CD4-positive, alpha-beta T cell (primary cell): ENCODE results near the gene DAPK1. TPM values are rescaled to one million over a fixed set of nuclear protein-coding genes. Genes with fewer than 3 reads are reported as not detected.

ENCODE experiments used
- ATAC-seq: fragments of 200-7000 bp; cut with Tn5 transposase; one replicate; pipeline ENCODE4 v1.10.0; 2022; ENCODE audit warnings: mild to moderate bottlenecking; ENCODE audit not compliant: poor library complexity
- CTCF ChIA-PET: fragments of 350-600 bp; sonication (Branson Sonifier 250); formaldehyde crosslinking; loops from one replicate; lab custom pipeline; 2021; ENCODE audit warnings: antibody characterized with exemption, inconsistent platforms; lab: Charles Lee
- POLR2A ChIA-PET: fragments of 350-600 bp; sonication (Branson Sonifier 250); formaldehyde crosslinking; loops from one replicate; lab custom pipeline; 2021; ENCODE audit warnings: antibody characterized with exemption, inconsistent platforms; lab: Charles Lee
- DNase-seq, 14 experiments: peaks; one replicate each; pipeline ENCODE4 v3.0.0-alpha.2; 2013 to 2020; ENCODE audit warnings: mixed read lengths in 2 of 14
- H3K27ac ChIP-seq, 2 donors: one replicate each; pipeline versions ENCODE4 v1.5.1 to v1.7.0; 2013; ENCODE audit warnings: low read length in 2 of 2, low read depth in 1 of 2, mild to moderate bottlenecking in 1 of 2
- H3K27me3 ChIP-seq, 2 experiments: 1 replicate in 1 of 2; 2 replicates in 1 of 2; pipeline versions ENCODE4 v1.6.1 to v1.7.0; 2013; ENCODE audit warnings: low read length in 2 of 2, control low read depth in 1 of 2, mild to moderate bottlenecking in 1 of 2, moderate library complexity in 1 of 2; ENCODE audit not compliant: insufficient read depth in 2 of 2, control insufficient read depth in 1 of 2
- H3K36me3 ChIP-seq: one replicate; pipeline ENCODE4 v1.6.1; 2013; ENCODE audit warnings: low read length, control low read depth; ENCODE audit not compliant: insufficient read depth
- H3K4me1 ChIP-seq: one replicate; pipeline ENCODE4 v1.6.1; 2013; ENCODE audit warnings: low read length, control low read depth; ENCODE audit not compliant: insufficient read depth
- H3K4me3 ChIP-seq: one replicate; pipeline ENCODE4 v1.5.1; 2013; ENCODE audit warnings: mild to moderate bottlenecking, low read length, moderate library complexity
- H3K9me3 ChIP-seq, 2 experiments: 1 replicate in 1 of 2; 2 replicates in 1 of 2; pipeline versions ENCODE4 v1.6.1 to v1.7.0; 2013; ENCODE audit warnings: low read length in 2 of 2, mild to moderate bottlenecking in 2 of 2, control low read depth in 1 of 2, moderate library complexity in 1 of 2; ENCODE audit not compliant: control insufficient read depth in 1 of 2, insufficient read depth in 1 of 2
- H3K27ac Mint-ChIP-seq: one replicate; pipeline ENCODE4 v1.8.0; 2020; ENCODE audit warnings: mixed read lengths
- H3K27me3 Mint-ChIP-seq: one replicate; pipeline ENCODE4 v1.8.0; 2021; ENCODE audit warnings: mixed read lengths
- H3K36me3 Mint-ChIP-seq: one replicate; pipeline ENCODE4 v1.8.0; 2021; ENCODE audit warnings: low read depth, mixed read lengths
- H3K4me1 Mint-ChIP-seq: one replicate; pipeline ENCODE4 v1.8.0; 2021; ENCODE audit warnings: low read depth, mixed read lengths
- H3K4me3 Mint-ChIP-seq: one replicate; pipeline ENCODE4 v1.8.0; 2020; ENCODE audit warnings: mild to moderate bottlenecking, mixed read lengths
- H3K9me3 Mint-ChIP-seq: one replicate; pipeline ENCODE4 v1.8.0; 2020; ENCODE audit warnings: mixed read lengths
- CTCF ChIP-seq: fragments of 200-600 bp; IDR thresholded peaks from one replicate; pipeline ENCODE4 v1.8.0; 2022; ENCODE audit warnings: antibody characterized with exemption, mild to moderate bottlenecking
- intact Hi-C, 2 experiments: fragments of 100-400 bp; cut with DNase I in 1 of 2; cut with micrococcal nuclease in 1 of 2; formaldehyde crosslinking; loops; one replicate each; pipeline versions ENCODE4 v1.15.1 to v1.9.0; 2023 to 2025; cut with DNase I, micrococcal nuclease
- total RNA-seq, 174 experiments: library from RNA in 2 of 174; stranded (reverse) in 2 of 174; gene quantifications; one replicate each; pipeline ENCODE4 v1.2.3 and lab custom pipeline; 2021 to 2026

Gene DAPK1
- total RNA-seq, 2 experiments from 2014 or later = 2.7 TPM

- Mint-ChIP-seq H3K4me1 (no peaks in the 10 kb centered on the region), H3K4me3 (no peak overlapping the region), H3K27ac (no peak overlapping the region), H3K27me3 (no peaks in the 10 kb centered on the region), H3K9me3 (no peaks in the 10 kb centered on the region), H3K36me3 (no peaks in the 10 kb centered on the region)
- Histone ChIP-seq H3K27ac (no peak overlapping the region), H3K4me3 (no peak overlapping the region), H3K9me3 (peaks cover 0 to 6% of the 10 kb centered on the region in 2 experiments), H3K27me3 (no peaks in the 10 kb centered on the region), H3K36me3 (no peaks in the 10 kb centered on the region), H3K4me1 (no peaks in the 10 kb centered on the region)
- TF ChIP-seq CTCF = no peak
- DNase-seq (no peak), ATAC-seq (no peak)
- POLR2A ChIA-PET = no interaction called here
- CTCF ChIA-PET = no interaction called here
- intact Hi-C loops = no loop called here
These were observed 44.0 kb downstream of the DAPK1 start for GRCh38 chr9:87541663-87542062.

GRCh38 chr9:87542141-87542540 lies 44.5 kb downstream of the DAPK1 start:
- Mint-ChIP-seq H3K9me3 (no peaks in the 10 kb centered on the region), H3K36me3 (no peaks in the 10 kb centered on the region), H3K27me3 (no peaks in the 10 kb centered on the region), H3K4me1 (no peaks in the 10 kb centered on the region), H3K27ac (no peak overlapping the region), H3K4me3 (no peak overlapping the region)
- Histone ChIP-seq H3K4me3 (no peak overlapping the region), H3K36me3 (no peaks in the 10 kb centered on the region), H3K9me3 (peaks cover 0 to 6% of the 10 kb centered on the region in 2 experiments), H3K4me1 (no peaks in the 10 kb centered on the region), H3K27me3 (no peaks in the 10 kb centered on the region), H3K27ac (no peak overlapping the region)
- ChIA-PET CTCF (no interaction called here), POLR2A (no interaction called here)
- no peak for ATAC-seq
- intact Hi-C loops = no loop called here
- DNase-seq = no peak
- TF ChIP-seq CTCF = no peak

- peaks cover 0 to 6% of the 10 kb centered on the region in 2 experiments for H3K9me3 ChIP-seq
- POLR2A ChIA-PET = no interaction called here
- H3K27ac Mint-ChIP-seq = no peak overlapping the region
- CTCF ChIA-PET = no interaction called here
- intact Hi-C loops = no loop called here
- H3K4me1 ChIP-seq = no peaks in the 10 kb centered on the region
- H3K36me3 Mint-ChIP-seq = no peaks in the 10 kb centered on the region
- no peaks in the 10 kb centered on the region for H3K4me1 Mint-ChIP-seq
- H3K27me3 Mint-ChIP-seq = no peaks in the 10 kb centered on the region
- DNase-seq (no peak), ATAC-seq (no peak)
- no peaks in the 10 kb centered on the region for H3K27me3 ChIP-seq
- no peak overlapping the region for H3K4me3 ChIP-seq
- TF ChIP-seq CTCF = no peak
- no peak overlapping the region for H3K4me3 Mint-ChIP-seq
- no peaks in the 10 kb centered on the region for H3K9me3 Mint-ChIP-seq
- no peak overlapping the region for H3K27ac ChIP-seq
- H3K36me3 ChIP-seq = no peaks in the 10 kb centered on the region
These were observed 45.6 kb downstream of the DAPK1 start for GRCh38 chr9:87543251-87543650.
